Panc1 (cell line): Measurements from ENCODE around the gene NT5C1A. TPM values are rescaled to one million over a fixed set of nuclear protein-coding genes. Genes with fewer than 3 reads are reported as not detected.

ENCODE experiments used
- ATAC-seq: fragments of 200-7000 bp; cut with Tn5 transposase; 2 replicates; pipeline ENCODE4 v1.9.1; 2020; ENCODE audit warnings: mild to moderate bottlenecking, moderate library complexity
- BruUV-seq: library from RNA; stranded (reverse); fragments of 400-500 nt; replicated peaks from 2 replicates; lab custom pipeline; 2021; lab: Mats Ljungman, UMichigan
- CTCF ChIA-PET: fragments of 300-600 bp; sonication (Branson Sonifier 250); formaldehyde crosslinking; loops from one replicate; lab custom pipeline; 2022; ENCODE audit warnings: antibody characterized with exemption; lab: Charles Lee
- POLR2A ChIA-PET: fragments of 300-600 bp; sonication (Branson Sonifier 250); formaldehyde crosslinking; loops from one replicate; lab custom pipeline; 2022; ENCODE audit warnings: antibody characterized with exemption; lab: Charles Lee
- DNase-seq: peaks from one replicate; pipeline ENCODE4 v3.0.0-alpha.2; 2010; ENCODE audit warnings: low read depth, low spot score
- H3K27ac ChIP-seq: 2 replicates; pipeline ENCODE4 v1.5.1; 2011; ENCODE audit warnings: mild to moderate bottlenecking, low read length, inconsistent platforms
- H3K27me3 ChIP-seq: fragments of 200-500 bp; sonication (Bioruptor generic); 2 replicates; pipeline ENCODE4 v1.6.0; 2014; ENCODE audit warnings: low read length, inconsistent platforms; ENCODE audit not compliant: control insufficient read depth, insufficient read depth
- H3K36me3 ChIP-seq: fragments of 200-500 bp; sonication (Bioruptor generic); 2 replicates; pipeline ENCODE4 v1.5.1; 2014; ENCODE audit warnings: inconsistent platforms, mild to moderate bottlenecking, low read length, moderate library complexity; ENCODE audit not compliant: control insufficient read depth, insufficient read depth
- H3K4me1 ChIP-seq: 2 replicates; pipeline ENCODE4 v1.5.1; 2011; ENCODE audit warnings: inconsistent platforms, mild to moderate bottlenecking, low read length, moderate library complexity; ENCODE audit not compliant: control insufficient read depth, insufficient read depth
- H3K4me3 ChIP-seq, 2 experiments: 2 replicates each; pipeline ENCODE4 v1.5.1; 2011 to 2012; ENCODE audit warnings: low read depth in 2 of 2, low read length in 2 of 2, mild to moderate bottlenecking in 2 of 2, inconsistent platforms in 1 of 2, moderate library complexity in 1 of 2
- H3K9me3 ChIP-seq: fragments of 200-500 bp; sonication (Bioruptor generic); 2 replicates; pipeline ENCODE4 v1.5.1; 2014; ENCODE audit warnings: low read depth, mild to moderate bottlenecking, inconsistent platforms, low read length, moderate library complexity; ENCODE audit not compliant: control insufficient read depth, insufficient read depth
- POLR2AphosphoS5 ChIP-seq: IDR thresholded peaks from 2 replicates; pipeline ENCODE4 v1.6.1; 2012; ENCODE audit warnings: mild to moderate bottlenecking, low read depth, low read length, moderate library complexity
- SIN3A ChIP-seq: IDR thresholded peaks from 2 replicates; pipeline ENCODE4 v1.6.1; 2012; ENCODE audit warnings: low read depth, mild to moderate bottlenecking, low read length, moderate library complexity, borderline replicate concordance; ENCODE audit not compliant: insufficient read depth
- TCF7L2 ChIP-seq: IDR thresholded peaks from 2 replicates; pipeline ENCODE4 v1.6.1; 2011; ENCODE audit warnings: mild to moderate bottlenecking, low read depth, low read length, inconsistent platforms
- in situ Hi-C: cut with HindIII; loops from 2 replicates; pipeline ENCODE4 v1.10.0; 2016; ENCODE audit warnings: low sequenced_read_pairs, low pct_unique_long_range_greater_than_20kb
- intact Hi-C: fragments of 100-400 bp; cut with micrococcal nuclease; formaldehyde crosslinking; loops from one replicate; pipeline ENCODE4 v1.10.0; 2022; ENCODE audit not compliant: unreplicated experiment
- total RNA-seq: library from RNA; stranded (reverse); gene quantifications from one replicate; pipeline ENCODE4 v1.2.1, GENCODE V29; 2021; ENCODE audit not compliant: unreplicated experiment
- TF ChIP-seq, protein P1 (sequence below), 2 experiments: IDR thresholded peaks; 2 replicates each; pipeline ENCODE4 v1.6.1; 2011 to 2012; ENCODE audit warnings: low read depth in 2 of 2, control low read depth in 1 of 2, low read length in 1 of 2, mild to moderate bottlenecking in 1 of 2, moderate library complexity in 1 of 2; ENCODE audit not compliant: insufficient read depth in 1 of 2
- TF ChIP-seq, protein P2 (sequence below): fragments of 450-650 bp; IDR thresholded peaks from 2 replicates; pipeline ENCODE4 v1.5.1; 2017; ENCODE audit warnings: mild to moderate bottlenecking

Gene NT5C1A
- total RNA-seq, 1 experiment from 2014 or later: not detected

DNA sequence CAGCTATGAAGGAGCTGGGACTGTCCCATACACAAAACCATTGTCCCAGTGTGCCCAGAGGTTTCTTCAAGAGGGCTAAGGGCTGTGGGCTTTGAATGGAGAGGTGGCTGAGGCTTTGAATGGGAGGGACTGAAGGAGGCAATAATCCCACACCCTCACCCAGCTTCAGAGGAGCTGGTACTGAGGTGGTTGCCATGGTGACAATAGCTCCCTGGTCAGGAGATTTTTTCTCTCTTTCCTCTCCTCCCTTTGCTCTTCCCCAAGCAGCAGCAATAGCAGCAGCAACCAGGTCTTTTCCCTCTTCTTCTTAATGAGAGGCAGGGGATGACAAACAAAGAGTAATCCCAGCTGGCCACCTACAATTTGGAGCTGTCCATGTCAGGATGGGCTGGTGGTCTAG lies 17.7 kb upstream of the NT5C1A start:
- ChIA-PET CTCF (interaction anchor here (0.6 to 0.7 kb wide), 2 partner anchors 23 to 290 kb away, joined by 3 read pairs; no protein-coding TSS in a partner anchor), POLR2A (no interaction called here)
- Histone ChIP-seq H3K9me3 (no peaks in the 10 kb centered on the region), H3K27me3 (peaks cover 14% of the 10 kb centered on the region), H3K4me1 (peaks cover 3% of the 10 kb centered on the region; the same call in 1 of the 2 replicates), H3K36me3 (no peaks in the 10 kb centered on the region), H3K27ac (no peak overlapping the region), H3K4me3 (no peak overlapping the region)
- in situ Hi-C loops: no loop called here
- DNase-seq (no peak), ATAC-seq (no peak)
- BruUV-seq: no TSS peak
- TF ChIP-seq SIN3A: no peak
- no peak for TF ChIP-seq TCF7L2
- TF ChIP-seq, protein P1, sequence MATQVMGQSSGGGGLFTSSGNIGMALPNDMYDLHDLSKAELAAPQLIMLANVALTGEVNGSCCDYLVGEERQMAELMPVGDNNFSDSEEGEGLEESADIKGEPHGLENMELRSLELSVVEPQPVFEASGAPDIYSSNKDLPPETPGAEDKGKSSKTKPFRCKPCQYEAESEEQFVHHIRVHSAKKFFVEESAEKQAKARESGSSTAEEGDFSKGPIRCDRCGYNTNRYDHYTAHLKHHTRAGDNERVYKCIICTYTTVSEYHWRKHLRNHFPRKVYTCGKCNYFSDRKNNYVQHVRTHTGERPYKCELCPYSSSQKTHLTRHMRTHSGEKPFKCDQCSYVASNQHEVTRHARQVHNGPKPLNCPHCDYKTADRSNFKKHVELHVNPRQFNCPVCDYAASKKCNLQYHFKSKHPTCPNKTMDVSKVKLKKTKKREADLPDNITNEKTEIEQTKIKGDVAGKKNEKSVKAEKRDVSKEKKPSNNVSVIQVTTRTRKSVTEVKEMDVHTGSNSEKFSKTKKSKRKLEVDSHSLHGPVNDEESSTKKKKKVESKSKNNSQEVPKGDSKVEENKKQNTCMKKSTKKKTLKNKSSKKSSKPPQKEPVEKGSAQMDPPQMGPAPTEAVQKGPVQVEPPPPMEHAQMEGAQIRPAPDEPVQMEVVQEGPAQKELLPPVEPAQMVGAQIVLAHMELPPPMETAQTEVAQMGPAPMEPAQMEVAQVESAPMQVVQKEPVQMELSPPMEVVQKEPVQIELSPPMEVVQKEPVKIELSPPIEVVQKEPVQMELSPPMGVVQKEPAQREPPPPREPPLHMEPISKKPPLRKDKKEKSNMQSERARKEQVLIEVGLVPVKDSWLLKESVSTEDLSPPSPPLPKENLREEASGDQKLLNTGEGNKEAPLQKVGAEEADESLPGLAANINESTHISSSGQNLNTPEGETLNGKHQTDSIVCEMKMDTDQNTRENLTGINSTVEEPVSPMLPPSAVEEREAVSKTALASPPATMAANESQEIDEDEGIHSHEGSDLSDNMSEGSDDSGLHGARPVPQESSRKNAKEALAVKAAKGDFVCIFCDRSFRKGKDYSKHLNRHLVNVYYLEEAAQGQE (IDR thresholded peaks at IDR 0.05; ENCODE audit: insufficient read depth in 1 of 2, low read depth in 2 of 2, low read length in 1 of 2): no peak
- TF ChIP-seq, protein P2, sequence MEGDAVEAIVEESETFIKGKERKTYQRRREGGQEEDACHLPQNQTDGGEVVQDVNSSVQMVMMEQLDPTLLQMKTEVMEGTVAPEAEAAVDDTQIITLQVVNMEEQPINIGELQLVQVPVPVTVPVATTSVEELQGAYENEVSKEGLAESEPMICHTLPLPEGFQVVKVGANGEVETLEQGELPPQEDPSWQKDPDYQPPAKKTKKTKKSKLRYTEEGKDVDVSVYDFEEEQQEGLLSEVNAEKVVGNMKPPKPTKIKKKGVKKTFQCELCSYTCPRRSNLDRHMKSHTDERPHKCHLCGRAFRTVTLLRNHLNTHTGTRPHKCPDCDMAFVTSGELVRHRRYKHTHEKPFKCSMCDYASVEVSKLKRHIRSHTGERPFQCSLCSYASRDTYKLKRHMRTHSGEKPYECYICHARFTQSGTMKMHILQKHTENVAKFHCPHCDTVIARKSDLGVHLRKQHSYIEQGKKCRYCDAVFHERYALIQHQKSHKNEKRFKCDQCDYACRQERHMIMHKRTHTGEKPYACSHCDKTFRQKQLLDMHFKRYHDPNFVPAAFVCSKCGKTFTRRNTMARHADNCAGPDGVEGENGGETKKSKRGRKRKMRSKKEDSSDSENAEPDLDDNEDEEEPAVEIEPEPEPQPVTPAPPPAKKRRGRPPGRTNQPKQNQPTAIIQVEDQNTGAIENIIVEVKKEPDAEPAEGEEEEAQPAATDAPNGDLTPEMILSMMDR: no peak
- no peak for TF ChIP-seq POLR2AphosphoS5
- intact Hi-C loops: no loop called here

DNA sequence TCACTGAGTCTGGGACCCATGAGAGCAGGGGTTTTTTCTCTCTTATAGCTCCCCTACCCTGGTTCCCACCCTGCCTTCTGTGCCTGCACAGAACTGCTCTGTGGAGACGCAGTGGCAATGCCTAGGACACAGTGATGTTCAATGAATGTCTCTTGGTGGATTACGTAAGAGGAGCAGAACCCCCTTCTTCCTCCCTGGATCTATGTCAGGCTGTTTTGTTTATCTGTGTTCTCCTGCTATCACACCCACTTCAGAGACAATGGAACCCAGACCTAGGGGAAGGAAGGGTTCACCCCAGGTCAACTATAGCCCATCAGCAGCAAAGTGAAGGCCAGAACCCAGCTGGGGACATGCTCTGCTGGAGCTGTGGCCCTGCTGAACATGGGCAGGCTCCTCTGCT lies 17.3 kb upstream of the NT5C1A start:
- H3K9me3 ChIP-seq: no peaks in the 10 kb centered on the region
- ATAC-seq (no peak), DNase-seq (no peak)
- no peak overlapping the region for H3K27ac ChIP-seq
- no peaks in the 10 kb centered on the region for H3K36me3 ChIP-seq
- H3K27me3 ChIP-seq: peaks cover 10% of the 10 kb centered on the region
- in situ Hi-C loops (no loop called here), intact Hi-C loops (no loop called here)
- peaks cover 3% of the 10 kb centered on the region; the same call in 1 of the 2 replicates for H3K4me1 ChIP-seq
- ChIA-PET CTCF (interaction anchor here (0.5 to 0.7 kb wide), 3 partner anchors 14 to 290 kb away, joined by 3 read pairs; no protein-coding TSS in a partner anchor), POLR2A (no interaction called here)
- H3K4me3 ChIP-seq: no peak overlapping the region
- TF ChIP-seq SIN3A (no peak), POLR2AphosphoS5 (no peak), TCF7L2 (no peak)
- TF ChIP-seq, protein P2: no peak
- TF ChIP-seq, protein P1 (IDR thresholded peaks at IDR 0.05; ENCODE audit: insufficient read depth in 1 of 2, low read depth in 2 of 2, low read length in 1 of 2): no peak
- no TSS peak for BruUV-seq
